Uterus (tissue), 2 donors: Measurements from ENCODE around the gene MT1B.

Source experiments
- CTCF ChIP-seq, 4 experiments: fragments of 200-600 bp in 2 of 4; fragments of 450-650 bp in 2 of 4; sonication (generic) in 2 of 4; IDR thresholded peaks; one replicate each; pipeline ENCODE4 v1.5.1; 2016 to 2019; ENCODE audit warnings: antibody characterized with exemption in 4 of 4, mild to moderate bottlenecking in 2 of 4, moderate library complexity in 1 of 4
- POLR2A ChIP-seq, 2 donors: fragments of 450-650 bp; IDR thresholded peaks; one replicate each; pipeline ENCODE4 v1.6.1; 2016; ENCODE audit warnings: antibody characterized with exemption in 2 of 2, mild to moderate bottlenecking in 1 of 2, moderate library complexity in 1 of 2

DNA sequence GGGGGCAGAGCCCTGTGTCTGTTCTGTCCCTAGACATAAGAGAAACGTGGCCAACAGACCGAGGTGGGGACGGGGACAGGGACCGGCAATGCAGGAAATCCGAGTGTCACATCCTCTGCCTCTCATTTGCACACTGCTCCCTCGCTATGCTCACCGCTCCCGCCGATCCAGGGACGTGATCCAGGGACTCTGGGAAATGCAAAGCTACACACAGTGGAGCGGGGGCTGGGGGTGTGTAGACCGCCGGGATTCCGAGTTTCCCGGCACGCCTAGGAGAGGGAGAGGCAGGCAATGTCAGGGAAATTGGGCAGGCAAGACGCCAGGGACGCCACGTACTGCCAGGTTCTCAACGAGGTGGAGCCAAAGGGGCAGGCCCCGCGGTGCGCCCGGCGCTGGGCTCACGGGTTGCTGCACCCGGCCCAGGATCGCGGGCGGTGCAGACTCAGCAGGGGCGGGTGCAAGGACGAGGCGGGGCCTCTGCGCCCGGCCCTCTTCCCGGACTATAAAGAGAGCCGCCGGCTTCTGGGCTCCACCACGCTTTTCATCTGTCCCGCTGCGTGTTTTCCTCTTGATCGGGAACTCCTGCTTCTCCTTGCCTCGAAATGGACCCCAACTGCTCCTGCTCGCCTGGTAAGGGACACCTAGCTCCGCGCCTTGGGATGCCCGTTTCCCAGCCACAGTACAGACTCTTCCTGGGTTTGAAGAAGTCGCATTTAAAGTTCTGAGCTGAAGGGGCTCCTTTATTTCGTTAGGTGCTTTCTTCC is 30.4 kb downstream of the MT1B start, which contains the start of gene MT1X:
- TF ChIP-seq CTCF (IDR thresholded peaks at IDR 0.05) (no peak), POLR2A (IDR thresholded peaks at IDR 0.05) (peak; percentile 72 to 86)
